GM21381 (cell line): ENCODE results near the gene THSD4.

Source experiments
- ATAC-seq: cut with Tn5 transposase; IDR thresholded peaks from one replicate; pipeline ENCODE4 v1.9.1; 2021; ENCODE audit warnings: mild to moderate bottlenecking, moderate library complexity; ENCODE audit not compliant: unreplicated experiment

Gene THSD4

DNA sequence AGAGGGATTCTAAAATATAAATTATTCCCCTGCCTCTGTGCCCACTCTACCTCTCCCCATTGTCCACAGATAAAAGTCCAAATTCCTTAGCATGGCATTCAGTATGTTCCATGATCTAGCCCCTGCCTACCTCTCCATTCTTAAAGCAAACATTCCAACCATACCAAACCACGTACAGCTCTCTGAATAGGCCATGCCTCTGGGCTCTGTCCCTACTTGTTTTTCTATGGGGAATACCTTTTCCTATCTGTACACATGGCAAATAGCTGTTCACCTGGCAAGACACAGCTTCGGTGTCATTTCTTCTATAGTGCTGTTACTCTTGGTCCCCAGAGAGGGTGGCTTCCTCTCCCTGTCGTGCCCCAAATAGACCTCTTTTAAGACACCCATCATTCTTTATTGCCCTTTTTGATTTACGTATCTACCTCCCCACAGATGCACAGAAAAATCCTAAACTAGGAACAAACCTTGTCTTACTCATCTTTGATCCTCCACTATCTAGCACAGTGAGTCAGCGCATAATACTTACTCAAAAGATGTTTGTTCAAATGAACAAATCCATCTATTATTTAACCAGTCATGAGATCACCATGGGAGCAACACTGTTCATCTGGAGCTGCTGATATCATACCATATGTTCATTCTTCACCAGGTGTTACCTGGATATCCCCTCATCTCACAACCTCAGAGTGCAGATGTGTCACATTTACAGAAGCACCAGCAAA is 329.8 kb downstream of the THSD4 start:
- ATAC-seq = no peak

DNA sequence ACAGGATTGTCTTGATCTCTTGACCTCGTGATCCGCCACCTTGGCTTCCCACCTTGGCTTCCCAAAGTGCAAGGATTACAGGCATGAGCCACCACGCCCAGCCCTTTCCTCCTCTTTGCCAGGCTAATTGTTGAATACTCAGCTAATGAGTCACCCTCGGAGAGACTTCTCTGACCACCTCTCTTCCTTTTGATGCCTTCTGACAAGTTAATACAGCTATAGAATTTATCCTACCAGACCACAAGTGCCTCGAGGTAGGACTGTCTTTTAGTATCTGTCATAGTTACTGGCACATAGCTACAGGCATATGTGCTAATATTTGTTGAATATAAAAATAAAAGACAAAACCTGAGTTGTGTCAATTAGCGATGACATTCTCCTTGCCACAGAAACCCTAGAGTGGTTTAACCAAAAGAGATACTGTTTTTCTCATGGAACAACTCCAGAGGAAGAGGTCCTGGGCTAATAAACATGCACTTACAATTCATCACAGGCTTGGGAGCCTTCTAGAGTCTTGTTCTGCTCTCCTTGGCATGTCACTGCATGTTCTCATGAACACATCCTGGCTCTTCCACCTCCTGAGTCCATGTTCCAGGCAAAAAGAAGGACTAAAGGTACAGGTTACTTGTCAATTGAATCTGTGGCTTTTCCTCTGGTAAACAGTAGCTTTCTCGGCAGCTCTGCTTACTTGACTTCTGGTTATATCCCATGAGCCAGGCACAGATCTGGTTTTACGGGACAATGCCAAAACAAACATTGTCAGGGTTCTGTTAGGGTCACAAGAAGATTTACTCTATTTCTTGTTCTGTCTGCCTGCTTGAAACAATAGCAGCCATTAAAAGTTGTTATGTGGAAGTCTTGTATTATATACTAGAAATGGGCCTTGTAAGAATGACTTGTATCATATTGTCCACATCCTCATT is 332.3 kb downstream of the THSD4 start:
- no peak for ATAC-seq

DNA sequence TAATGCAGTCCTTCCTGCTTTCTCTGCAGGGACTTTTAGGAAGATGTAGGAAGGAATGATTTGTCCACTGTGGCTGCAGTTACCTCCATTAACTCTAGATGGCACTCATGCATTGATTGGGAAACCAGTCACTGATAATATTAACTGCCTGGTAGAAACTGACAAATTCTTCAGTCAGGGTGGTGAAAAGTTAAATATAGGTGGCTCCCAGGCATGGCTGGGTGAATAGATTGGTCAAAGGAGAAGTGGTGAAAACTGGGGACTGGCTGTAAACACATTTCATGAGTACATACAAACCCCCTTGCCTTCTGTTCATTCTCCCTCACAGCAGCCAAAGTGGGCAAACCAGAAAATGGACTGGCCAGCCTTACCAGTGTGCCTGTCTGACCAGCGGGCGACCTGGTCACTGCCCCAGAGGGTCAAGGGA is 333.4 kb downstream of the THSD4 start:
- no peak for ATAC-seq

DNA sequence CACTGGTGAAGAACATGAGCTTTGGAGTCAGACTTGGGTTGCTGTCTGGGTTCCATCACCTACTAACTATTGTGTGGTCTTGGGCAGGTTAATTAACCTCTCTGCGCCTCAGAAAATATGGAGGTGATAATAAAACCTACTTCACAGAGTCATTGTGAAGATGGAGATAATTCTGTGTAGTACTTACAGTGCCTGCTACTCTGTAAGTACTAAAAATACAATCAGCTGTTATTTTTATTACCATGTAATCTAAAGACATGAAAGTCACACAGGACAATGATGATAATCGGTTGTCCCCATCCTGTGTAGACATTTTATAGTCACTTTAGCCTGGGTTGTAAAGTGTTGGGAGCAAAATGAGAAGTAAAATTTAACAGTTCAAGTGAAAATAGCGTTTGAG is 334.1 kb downstream of the THSD4 start:
- ATAC-seq = no peak

DNA sequence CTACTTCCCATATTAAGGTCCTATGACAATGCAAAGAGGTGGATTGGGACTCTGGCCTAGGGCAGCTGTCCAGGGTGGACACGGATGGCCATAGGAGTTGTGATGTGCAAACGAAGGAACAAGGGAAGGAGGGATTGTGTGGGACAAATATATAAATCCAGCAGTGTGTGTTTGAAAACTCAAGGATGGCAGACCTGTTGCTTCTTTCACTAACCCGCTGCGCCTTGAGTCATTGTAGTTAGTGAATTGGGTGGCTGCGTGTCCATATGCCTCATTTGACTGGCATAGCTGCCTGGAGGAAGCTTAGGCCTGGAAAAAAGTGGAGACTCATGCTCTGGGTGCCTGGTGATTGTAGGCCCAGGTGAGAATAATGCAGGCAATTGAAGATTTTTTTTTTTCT is 334.7 kb downstream of the THSD4 start:
- no peak for ATAC-seq

DNA sequence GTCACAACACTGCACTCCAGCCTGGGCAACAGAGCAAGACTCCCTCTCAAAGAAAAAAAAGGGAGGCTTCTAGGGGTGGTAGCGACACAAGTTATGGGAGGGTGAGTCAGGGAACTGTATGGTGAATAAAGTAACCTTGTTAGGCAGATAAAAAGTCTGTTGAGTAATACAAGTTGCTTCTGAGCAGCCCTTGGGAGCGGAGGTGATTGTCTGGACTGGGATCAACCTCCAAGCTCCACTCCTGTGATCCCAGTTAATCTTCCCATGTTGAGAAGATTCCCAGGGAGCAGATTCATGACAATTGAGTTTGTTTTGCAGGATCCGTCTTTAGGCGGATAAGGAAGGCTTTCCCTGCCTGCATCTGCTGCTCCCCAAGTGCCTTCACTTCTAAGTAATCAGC is 335.9 kb downstream of the THSD4 start:
- ATAC-seq = no peak

DNA sequence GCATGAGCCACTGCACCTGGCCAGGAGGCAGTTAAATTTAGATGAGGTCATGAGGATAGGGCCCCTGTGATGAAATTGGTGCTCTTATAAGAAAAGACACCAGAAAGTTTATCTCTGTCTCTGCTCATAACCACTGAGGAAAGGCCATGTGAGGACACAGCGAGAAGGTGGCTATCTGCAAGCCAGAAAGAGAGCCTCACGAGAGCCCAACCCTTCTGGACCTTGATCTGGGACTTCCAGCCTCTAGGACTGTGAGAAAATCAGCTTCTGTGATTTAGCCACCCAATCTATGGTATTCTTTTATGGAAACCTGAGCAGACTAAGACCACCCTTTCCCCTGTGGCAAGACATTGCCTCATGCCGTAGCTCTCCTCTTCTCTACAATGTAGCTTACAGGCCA is 337.6 kb downstream of the THSD4 start:
- ATAC-seq = no peak

DNA sequence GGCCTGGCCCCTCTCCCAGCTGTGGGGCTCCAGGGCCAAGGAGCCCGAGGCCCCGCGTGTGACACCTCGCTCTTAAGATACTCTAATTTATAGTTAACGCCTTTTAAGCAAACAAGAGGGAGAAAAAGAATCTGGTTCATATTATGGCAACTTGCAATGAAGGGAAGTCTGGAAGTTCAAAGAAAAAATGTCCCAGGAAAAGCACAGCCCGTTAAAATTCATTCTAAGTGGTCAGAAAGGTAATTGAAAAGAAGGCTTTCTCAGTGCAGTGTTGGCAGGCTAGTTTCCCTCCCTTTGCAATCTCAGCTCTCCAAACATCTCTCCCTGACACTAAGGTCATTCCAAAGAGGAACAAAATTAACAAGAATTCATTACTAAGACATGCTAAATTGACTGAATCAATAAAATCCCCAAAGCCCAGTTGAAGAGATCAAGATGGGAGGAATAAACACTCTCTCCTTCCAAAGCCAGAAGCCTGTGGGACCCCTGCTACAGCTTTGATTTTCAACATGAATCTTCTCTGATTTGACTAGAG is 339.3 kb downstream of the THSD4 start:
- ATAC-seq = no peak

DNA sequence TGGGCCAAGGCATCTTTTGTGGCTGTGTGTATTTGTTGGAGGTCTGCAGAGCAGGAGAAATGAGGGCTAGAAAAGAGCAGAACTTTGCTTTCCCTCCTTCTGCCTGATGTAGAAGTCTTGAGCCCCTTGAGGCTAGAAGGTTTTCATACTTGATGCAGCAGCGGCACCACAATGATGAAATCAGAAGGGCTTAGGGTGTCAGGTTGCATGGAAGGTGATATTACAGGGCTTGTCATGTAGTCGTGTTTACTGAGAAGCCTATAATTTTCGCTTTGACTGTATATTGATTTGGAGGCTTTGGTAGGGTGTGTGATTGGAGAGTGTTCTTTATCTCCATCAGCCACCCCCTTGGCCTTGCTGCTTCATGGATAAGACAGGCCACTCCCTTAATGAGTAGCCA is 339.8 kb downstream of the THSD4 start:
- no peak for ATAC-seq

DNA sequence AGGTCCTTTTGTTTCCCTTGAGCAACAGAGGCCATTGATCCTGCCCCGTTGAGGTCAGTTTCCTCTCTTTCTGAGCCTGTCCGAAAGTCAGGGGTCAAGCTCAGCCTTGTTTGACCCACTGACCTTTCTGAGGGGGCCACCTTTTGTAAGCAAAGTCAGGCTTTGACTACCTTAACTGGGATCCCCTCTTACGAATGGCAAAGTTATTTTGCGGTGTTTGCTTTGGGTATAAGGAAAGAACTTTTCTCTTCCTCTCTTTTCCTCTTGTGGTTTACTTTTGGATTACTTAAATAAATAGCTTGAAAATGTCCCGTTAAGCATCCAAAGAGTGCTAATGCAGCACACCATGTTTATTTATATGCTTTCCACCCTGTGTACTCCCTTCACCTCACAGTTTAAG is 340.6 kb downstream of the THSD4 start:
- ATAC-seq = no peak

DNA sequence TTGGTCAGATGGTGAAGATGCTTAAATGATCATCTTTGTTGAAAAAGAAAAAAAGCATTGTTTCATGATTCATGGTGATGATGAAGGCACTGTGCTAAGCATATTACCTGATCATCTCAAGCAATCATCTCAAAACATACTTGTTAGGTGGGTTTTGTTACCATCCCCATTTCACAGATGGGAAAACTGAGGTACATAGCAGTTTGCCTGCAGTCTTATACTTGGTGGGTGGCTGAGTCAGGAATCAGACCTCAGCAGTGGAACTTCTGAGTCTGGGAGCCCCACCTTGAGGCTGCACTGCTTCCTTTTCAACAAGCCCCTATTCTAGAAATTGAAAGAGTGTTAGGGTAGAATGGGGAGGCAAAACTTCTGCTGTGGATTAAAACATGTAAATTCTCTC is 341.1 kb downstream of the THSD4 start:
- no peak for ATAC-seq

DNA sequence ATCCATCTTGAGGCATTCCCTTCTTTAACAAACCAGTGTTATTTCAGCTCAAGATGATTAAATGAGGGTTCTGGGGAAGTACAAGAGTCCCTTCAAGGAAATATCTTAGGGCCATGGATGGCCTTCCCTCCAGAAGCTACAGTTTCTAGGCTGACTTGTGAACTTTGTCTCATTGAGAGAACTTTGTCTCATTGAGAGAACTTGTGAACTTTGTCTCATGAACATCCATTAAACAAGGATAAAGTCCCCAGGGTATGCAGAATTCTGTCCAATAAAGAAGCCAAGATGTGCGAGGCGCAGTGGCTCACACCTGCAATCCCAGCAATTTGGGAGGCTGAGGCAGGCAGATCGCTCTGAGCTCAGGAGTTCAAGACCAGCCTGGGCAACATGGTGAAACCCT is 341.5 kb downstream of the THSD4 start:
- no peak for ATAC-seq

DNA sequence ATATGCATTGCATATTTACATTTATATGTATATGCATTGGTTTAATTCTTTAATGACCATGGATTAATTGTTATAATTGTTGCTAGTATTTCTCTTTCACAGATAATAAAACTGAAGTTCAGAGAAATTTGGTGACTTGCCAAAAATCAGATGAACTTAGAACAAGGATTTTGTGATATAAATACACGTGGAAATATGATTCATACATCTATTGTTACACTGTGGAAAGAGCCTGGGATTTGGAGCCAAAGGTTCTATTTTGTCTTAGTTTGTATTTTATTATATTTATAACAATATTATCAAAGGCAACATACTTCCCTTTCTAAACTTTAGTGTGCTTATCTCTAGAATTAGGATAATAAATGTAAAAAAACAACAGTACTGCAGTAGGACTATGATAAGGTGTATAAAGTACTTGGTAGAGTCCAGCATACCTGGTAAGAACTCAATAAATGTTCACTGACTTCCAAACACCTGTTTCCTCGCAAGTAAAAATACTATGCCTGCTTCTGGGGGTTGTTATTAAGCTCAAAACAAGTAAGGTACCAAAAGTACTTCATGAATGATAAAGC is 342.9 kb downstream of the THSD4 start:
- ATAC-seq = no peak

DNA sequence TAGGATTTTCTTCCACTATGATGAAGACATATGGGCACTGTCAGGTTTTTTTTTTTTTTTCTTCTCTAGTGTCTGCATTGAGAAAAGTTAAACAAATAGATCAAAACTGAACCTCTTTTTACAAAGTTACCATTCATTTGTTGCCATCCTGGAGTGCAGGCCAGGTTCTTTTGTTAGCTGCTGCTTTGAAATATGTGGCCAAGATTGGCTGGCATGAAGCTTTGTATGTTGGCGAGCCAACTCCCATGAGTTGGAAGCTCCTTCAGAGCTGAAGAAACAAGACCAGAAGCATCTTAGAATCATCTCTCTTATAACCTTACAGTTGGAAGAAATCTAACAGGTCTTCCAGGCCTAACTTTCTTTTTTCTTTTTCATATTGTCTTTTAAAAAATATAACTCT is 346.5 kb downstream of the THSD4 start:
- ATAC-seq = no peak

DNA sequence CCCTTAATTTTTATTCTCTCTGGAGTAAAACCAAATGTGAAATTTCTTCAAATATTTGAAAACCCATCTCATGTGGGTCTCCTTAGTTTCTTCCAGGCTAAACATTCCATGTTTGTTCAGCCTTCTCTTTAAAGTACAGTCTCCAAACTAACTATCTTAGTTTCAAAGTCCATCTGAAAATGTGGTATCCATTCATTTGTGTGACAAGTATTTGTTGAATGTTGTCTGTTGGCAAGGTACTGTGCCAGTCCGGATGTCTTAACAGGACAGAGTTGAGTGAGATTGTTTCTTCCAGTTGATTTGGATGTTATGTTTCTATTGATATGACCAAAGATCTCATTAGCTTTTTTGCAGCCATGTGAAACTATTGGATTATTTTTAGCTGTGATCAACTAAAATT is 347.4 kb downstream of the THSD4 start:
- ATAC-seq = no peak

DNA sequence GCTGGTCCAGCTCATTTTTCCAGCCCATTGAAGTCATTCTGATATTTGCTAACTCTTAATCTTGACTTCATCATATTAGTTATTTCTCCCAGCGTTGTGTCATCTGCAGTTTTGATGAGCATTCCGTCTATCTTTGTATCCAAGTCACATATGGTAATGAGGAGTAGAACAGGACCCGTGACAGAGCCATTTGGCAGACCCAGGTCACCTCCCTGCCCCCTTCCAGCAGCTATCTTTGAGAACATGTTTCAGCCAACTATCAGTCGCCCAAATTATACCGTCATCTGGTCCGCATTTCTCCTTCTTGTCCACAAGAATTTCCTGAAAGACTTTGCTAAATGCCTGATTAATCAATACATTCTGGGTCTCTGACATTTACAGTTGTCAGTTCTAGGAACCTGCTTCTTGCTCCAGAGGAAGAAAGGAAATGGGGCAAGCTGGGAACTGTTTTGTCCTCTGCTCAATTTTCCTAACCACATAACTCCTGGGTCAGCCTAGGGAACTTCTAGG is 347.9 kb downstream of the THSD4 start:
- no peak for ATAC-seq

DNA sequence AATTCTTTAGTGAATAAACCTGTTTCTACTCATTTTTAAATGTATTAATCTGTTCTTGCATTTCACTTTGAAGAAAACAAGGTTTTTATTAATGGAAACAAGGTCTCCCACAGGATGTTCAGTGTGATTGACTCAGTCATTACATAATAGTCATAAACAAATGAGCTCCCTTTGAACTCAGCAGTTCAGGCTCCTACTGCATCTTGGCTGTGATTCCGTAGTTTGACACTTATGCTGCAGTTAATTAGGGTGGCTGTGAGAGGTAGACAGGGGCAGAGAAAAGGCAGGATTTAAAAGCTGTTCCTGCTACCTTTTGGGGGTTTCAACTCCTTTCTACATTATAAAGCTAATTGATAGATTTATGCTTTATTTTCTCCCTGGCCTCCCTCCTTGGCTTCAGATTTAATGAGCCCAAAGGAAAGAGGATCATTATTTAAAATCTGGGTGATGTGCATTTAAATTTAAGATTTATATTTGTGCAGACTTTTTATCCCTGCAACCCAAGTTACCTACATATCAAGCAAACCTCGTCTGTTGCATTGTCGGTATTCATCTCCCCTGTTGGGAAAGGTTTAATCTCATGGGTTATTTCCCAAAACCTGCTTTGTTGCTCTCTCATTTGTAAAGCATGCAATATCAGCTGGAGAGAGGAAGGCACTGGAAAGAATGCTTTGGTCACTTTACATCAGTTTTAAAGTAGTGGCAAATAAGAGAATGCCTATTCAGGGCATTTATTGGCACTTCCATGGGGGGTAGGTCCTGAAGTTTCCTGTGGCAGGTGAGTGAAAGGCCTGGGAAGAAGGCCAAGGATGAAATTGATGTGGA is 350.1 kb downstream of the THSD4 start:
- no peak for ATAC-seq

DNA sequence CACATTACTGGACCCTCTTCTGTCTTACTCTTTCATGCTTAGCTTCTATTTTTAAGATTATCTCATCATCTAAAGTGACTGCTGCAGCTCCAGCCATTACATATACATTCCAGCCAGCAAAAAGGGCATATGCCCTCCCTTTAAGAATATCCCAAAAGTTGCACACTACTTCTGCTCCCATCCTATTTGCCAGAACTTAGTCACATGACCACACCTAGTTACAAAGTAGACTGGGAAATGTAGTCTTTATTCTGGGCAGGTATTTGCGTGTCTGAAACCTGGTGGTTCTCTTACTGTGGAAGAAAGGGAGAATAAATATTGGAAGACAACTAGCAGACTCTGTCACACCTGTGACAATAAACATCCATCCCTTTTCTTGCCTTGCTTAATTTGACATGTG is 353.4 kb downstream of the THSD4 start:
- no peak for ATAC-seq

DNA sequence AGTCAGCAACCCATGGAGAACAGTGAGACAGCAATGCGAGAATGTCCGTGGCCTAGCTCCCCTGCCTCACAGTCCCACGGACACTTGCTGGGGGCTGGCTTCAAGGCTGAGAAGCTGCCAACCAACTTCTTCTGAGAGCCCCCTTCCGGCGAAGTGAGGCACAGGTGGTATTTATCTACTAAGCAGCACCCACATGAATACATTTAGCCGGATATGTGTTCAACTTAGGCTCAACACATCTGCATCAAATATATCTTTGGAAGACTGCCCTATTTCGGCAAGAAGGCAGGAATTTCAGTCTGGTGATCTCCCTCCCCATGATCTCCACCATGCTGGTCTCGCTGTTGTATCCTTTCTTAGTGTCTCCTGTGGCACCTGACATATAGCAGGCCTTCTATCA is 354.1 kb downstream of the THSD4 start:
- no peak for ATAC-seq

DNA sequence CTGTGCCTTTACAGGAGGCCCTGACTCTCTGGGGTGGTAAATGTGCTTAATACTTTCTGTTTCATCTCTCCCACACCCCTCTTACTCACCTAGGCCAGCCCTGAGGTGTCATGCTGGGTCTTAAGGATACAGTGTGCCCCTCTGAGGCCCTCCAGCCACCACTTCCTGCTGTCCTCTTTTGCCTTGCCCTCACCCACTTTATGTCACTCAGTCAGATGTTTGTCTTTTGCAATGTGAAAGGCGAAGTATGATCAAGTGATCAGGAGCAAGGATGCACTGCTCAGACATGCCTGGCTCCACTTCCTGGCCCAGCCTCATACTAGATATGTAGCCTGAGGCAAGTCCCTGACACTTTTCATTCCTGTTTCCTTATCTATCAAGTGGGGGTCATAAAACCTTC is 356.1 kb downstream of the THSD4 start:
- ATAC-seq = no peak

DNA sequence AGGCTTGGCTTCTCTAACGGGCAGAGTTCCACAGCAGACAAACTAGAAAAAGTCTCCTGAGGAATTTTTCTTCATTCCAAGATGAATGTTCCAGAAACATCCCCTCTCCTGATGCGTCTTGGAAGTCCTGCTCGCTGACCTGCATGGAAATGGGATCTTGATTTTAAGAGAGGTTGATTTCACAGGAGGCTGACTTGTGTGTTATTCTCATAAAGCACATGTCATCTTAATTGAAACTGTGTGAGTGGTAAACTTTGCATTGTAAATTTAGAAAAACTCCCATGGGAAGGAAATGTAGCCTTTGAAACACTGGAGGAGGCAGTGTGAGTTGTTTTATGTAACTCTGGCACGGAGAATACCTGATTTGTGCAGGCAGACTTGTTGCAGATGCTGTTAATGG is 357.3 kb downstream of the THSD4 start:
- ATAC-seq = no peak
